NOMO-1 treated with dmso at 0.1 percent for 144 hours (cell line): ENCODE results near the gene HOXA7.

Source experiments
- DNase-seq: peaks from one replicate; lab custom pipeline; 2025; ENCODE audit not compliant: unreplicated experiment; lab: John Stamatoyannopoulos, UW

The HOXA7 gene

GRCh38 chr7:27109466-27110185 is 46.8 kb downstream of the HOXA7 start:
- DNase-seq = no peak

GRCh38 chr7:27108390-27109127 is 47.9 kb downstream of the HOXA7 start:
- DNase-seq = no peak

DNA sequence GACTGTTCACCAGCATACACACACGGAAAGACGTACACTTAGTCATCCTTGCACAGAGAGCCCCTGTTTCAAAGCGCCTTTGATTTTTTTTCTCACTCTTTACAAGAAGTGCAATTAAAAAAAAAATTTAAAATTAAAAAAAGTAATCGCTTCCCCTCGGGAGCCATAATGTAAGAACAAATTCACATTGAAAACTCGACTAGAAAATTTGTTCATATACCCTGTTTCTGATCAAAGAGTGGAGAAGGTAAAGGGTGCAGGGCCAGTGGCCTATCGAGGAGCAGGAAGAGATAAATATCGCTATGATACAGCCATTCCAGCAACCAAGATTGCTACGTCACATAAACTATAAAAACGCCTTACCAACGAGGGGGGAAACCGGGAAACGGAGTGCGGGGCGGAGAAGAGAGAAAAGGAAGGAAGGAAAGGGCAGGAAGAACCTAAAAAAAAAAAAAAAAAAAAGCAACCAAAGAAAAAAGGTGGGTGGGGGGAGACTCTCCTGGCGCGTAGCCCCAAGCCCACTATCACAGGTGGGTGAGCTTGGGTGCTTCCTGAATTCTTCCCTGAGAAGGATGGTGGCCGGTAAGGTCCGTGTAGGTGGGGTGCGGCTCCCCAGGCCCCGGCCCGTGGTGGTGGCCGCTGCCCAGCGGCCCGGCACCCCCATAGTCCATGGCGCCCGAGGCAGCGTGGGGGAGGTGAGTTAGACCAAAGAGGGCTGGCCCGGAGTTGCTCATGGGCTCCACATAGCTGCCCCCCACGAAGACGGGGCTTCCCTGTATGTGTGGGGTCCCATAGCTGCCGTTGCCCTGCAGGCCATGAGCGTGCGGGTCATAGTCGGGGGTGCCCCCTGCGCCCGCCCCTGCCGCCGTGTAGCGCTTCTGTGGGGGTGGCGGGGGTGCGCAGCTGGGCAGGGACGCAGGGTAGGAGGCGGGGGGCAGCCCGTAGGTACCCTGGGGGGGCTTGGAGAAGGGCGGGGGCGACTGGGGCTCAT is 48.8 kb downstream of the HOXA7 start:
- no peak for DNase-seq

- DNase-seq = no peak
Observed at GRCh38 chr7:27106901-27107240, 49.6 kb downstream of the HOXA7 start.

DNA sequence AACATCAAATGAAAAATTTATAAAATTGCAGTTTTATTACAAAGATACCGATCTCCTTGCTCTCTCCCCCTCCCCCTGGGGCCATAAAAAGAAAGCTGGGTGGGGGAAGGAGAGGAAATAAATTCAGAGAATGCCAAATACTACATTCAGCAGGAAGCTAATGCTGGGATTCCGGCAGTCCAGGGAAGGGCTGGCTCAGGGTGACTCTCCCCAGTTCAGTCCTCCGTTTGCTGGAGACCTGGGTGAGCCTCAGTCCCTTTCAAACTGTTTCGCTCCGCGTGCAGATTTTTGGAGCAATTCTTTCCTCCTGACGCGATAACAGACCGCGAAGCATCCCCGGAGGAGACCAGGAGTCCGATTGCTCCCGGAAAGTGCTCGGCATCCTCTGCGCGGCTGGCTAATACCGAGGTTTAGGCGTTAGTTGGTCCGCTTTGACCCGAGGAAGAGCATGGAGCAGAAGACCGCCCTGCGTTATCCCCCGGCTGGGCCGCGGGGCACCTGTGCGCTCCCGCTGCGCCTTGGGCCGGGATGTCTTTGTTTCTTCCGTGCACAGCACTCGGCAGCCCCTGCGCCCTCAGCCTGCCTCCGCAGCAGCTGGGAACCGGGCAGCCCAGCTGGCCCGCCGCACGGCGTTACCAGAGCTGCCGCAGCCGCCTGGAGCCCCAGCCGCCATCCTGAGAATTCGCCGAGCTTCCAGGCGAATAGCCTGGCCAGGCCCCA is 50.1 kb downstream of the HOXA7 start:
- no peak for DNase-seq

DNA sequence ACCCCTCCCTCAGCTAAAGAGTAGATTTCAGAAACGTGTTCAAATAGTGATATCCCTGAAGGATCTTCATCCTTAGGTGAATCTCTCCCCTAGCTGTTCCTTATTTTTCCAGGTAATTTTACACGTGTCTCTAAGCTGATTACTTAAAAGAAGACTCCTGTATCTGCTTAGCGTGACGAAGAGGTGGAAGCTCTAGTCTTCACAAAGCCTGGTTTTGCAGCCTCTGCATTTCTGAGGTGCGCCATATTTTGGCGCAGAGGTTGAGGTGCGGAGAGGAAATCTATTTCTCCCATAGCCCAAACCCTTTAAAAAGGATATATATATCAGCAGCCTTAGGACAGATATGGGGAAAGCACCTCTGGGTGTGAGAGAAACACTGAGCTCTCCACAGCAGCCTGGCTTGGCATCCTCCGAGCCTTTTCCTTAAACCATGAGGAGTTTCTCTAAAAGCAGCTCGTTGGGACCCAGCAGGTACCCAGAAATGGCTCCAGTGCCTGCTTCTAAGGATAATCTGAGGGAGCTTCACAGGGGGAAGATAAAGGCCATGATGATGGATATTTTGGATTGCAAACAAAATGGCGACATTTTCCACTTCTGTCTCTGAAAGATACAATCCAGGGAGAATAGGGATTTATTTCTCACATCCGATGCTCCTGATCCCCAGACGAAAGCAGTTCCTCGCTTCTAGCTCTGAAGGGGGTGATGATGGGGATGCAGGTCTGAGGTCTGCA is 51.0 kb downstream of the HOXA7 start:
- DNase-seq = no peak

- DNase-seq = no peak
Observed at GRCh38 chr7:27104341-27105058, 52.0 kb downstream of the HOXA7 start.
